ENCODE results near the gene PRKAG3.
"Not testable (repeated sequence)": the region's sequence is repeated elsewhere in the genome, so short reads cannot be mapped to it uniquely, and the experiment has no call there.

Gene PRKAG3

DNA sequence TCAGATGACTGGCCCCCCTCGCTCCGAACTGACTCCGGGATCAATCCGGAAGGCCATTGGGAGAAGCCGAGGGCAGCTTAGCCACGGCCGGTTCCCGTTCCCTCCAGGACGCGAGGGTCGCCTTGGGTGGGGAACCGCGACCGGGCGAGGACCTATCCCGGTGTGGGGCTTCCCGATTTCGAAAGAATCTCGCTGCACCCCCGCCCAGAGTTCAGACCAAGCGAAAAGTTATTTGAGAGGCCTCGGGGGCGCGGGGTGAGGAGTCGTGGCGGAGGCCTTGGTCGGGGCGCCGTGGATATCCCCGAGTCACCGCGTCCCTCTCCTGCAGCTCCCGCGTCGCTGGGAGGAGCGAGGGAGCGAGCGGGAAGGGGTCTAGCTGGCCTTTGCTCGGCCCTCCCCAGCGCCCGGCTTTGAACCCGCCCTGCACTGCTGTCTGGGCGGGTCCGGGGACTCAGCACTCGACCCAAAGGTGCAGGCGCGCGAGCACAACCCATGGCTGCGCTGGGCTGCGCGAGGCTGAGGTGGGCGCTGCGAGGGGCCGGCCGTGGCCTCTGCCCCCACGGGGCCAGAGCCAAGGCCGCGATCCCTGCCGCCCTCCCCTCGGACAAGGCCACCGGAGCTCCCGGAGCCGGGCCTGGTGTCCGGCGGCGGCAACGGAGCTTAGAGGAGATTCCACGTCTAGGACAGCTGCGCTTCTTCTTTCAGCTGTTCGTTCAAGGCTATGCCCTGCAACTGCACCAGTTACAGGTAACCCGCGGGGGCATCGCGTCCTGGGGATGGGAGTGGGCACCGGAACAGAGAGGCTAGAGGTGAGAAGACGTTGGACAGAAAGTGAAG lies 49.7 kb downstream of the PRKAG3 start, which contains the start of gene CYP27A1:
Gene CYP27A1, plus strand, starts transcription at position 457 of the 837 bp plus-strand sequence. Its CDS starts 36 bp downstream, at position 493.
- DNase-seq (ENCODE audit: low read depth, low spot score), result no peak

DNA sequence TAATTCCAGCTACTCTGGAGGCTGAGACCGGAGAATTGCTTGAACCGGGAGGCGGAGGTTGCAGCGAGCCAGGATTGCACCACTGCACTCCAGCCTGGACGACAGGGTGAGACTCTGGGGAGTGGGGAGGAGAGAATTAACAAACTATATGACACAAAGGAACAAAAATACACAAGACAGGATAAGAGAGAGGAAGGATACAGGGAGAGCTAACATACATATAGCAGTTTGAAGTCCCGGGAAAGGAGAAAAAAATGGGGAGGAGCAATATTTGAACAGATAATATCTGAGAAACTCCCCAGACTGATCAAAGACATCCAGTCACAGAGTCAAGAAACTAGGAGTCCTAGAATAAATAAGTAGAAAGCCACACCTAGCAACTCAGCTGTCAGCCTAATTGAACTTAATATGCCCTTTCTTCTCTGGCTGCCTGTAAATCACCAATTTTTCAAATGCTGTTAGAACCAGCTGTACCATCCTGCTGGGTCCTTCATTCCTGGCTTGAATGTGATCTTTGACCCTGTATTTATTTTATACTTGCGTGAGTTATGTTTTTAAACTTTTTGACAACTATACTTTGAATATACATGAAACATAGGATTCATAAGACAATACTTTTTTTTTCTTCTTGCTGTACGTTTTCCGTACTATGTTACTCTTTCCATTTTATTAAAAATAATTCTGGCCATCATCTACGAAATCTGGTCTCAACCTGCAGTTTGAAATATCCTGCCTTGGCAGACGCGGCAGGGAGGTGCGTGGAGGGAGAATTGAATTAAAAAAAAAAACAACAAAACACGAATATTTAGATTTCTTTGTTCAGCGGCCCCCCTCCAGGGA lies 50.5 kb downstream of the PRKAG3 start:
- no peak for DNase-seq (ENCODE audit: low read depth, low spot score)

DNA sequence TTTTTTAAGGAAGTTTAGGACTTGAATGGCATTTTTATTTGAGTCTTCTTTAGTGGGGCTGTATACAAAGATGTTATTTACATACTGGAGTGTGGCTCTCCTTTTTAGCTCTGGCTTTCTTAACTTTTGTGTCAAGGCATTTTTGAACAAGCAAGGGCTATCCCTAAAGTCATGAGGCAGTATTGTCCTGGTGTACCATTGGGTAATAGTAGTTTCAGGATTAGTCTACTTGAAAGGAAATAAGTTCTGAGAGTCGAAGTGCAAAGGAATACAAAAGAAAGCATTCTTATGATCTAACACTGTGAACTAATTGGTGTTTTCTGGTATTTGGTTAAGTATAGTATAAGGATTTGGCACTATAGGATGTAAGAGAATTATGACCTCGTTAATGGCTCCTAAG lies 51.6 kb downstream of the PRKAG3 start:
- no peak for DNase-seq (ENCODE audit: low read depth, low spot score)

DNA sequence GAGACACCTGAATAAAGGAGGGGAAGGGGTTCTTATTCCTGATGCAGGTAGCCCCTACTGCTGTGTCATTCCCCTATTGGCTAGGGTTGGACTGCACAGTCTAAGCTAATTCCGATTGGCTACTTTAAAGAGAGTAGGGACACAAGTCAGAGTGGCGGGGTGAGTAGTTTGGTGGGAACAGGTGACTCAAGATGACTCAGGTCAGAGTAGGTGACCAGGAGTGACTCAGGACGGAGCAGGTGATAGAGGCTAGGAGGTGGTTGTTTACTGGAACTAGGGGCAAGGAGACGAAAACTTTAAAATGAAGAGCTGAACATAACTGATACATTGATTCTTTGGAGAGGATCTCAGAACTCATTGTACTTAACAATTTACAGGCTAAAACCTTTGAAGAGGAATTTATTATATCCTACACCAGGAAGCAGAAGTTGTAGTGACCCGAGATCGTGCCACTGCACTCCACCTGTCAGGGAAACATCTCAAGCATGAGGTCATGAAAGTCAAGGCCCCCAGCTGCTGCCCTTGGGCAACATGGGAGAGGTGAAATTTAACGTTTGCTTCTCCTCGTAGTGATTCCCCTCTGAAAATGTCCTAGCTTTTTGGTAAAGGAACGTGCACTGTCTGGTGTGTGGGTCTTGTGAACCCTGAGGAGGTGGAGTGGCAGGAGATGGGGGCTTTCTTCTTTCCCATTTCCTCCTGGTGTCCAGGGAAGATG lies 54.2 kb downstream of the PRKAG3 start:
- DNase-seq (ENCODE audit: low read depth, low spot score), result no peak

DNA sequence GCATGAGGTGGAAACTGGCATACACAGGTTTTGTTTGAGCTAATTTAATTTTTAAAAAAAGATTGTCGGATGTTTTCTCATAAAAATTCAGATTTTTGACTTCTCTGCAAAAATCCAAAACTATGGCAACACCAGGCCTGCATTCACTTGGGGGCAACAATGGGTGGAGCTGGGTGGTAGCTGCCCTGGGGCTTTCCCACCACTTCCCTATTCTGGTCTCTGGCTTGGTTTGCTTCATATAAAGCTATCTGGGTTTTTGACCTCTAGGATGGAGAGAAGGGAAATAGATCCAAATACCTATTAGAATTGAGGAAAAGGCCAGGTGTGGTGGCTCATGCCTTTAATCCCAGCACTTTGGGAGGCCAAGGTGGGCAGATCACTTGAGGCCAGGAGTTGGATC lies 55.1 kb downstream of the PRKAG3 start:
- no peak for DNase-seq (ENCODE audit: low read depth, low spot score)

DNA sequence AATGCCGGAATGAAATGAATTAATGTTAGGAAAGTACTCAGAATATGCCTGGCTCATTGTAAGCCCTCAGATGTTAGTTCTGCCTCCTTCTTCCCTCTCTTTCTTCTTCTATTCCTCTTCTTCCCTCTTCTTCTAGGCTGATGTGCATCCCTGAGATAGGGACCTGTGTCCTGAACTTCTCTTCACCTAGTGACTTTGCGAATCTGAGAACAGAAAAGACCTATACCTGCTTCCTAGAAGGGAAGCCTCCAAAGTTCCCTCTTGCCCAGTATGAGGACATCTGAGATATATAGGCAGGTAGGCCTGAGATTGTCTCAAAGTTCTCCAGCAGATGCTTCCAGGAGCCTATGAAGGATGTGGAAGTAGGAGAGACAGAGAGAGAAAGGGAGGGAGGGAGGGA lies 57.7 kb downstream of the PRKAG3 start:
- no peak for DNase-seq (ENCODE audit: low read depth, low spot score)

DNA sequence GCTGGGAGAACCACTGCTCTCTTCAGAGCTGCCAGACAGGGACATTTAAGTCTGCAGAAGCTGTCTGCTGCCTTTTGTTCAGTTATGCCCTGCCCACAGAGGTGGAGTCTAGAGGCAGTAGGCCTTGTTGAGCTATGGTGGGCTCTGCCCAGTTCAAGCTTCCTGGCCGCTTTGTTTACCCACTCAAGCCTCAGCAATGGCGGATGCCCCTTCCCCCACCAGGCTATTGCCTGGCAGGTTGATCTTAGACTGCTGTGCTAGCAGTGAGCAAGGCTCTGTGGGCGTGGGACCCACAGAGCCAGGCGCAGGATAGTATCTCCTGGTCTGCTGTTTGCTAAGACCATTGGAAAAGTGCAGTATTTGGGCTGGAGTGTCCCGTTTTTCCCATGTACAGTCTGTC lies 58.8 kb downstream of the PRKAG3 start:
- not testable (repeated sequence) for DNase-seq (ENCODE audit: low read depth, low spot score)

Data from smooth muscle cell of the brain vasculature (primary cell).